LHCN-M2 (cell line): ENCODE results near the gene MAPK8. TPM values are rescaled to one million over a fixed set of nuclear protein-coding genes. Genes with fewer than 3 reads are reported as not detected.

Experiments
- DNase-seq: peaks from one replicate; pipeline ENCODE4 v3.0.0-alpha.2; 2012; ENCODE audit warnings: low read depth
- total RNA-seq: library from RNA; depleted of rRNA; stranded (reverse); fragments of >200 nt; gene quantifications from 2 replicates; pipeline ENCODE4 v1.2.3, GENCODE V29; 2014; rRNA removed

Gene MAPK8
- total RNA-seq, 1 experiment from 2014 or later: 46.0 TPM

- no peak for DNase-seq
Measured at GRCh38 chr10:48473704-48474103, 167.2 kb downstream of the MAPK8 start.

- no peak for DNase-seq
Measured at GRCh38 chr10:48474765-48475365, 168.4 kb downstream of the MAPK8 start.

DNA sequence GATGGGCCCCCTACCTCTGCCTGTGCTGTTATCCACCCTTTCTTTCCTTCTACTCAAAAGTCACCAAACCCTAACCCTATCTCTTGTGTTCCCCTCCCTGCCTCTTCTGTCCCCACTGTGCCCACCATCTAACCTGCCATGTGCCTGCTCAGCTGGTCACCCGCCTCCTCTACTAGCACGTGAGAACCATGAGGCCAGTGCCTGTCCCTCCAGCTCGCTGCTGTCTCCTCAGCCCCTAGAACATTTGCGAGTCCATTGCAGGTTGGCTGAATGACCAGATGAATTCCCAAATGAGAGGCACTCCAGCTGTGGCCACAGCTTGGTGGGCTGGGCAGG is 169.4 kb downstream of the MAPK8 start:
- no peak for DNase-seq

DNA sequence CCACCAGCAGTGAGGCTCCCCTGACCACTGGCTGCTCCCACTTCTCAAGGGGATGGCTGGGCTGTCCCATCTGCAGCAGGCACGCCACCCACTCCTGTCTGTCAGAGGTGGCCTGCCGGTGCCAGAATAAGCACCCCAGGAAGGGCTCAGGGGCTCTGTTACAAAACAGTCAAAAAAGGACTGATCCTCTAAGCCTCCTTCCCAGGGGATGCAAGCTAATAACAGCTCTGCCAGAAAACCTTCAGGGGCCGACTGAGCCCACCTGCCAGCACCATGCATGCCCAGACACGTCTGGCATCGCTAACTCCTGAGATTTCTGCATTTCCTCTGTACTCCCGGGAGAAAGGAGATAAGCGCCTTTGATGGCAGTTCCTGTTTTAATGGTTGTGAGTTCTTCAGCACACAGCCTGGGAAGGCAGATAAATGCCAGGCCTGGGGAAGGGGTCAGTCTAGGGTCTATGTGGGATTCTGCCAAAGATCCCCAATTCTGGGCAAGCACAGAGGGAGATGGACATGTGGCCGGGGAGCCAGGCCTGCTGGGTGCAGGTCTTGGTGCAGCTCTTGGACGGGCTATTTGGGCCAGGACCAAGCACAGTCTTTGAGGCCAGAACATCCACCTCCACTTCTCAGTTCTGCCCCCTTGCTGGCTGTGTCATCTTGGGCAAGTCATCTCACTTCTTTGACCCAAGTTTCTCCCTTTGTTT is 170.0 kb downstream of the MAPK8 start:
- no peak for DNase-seq

DNA sequence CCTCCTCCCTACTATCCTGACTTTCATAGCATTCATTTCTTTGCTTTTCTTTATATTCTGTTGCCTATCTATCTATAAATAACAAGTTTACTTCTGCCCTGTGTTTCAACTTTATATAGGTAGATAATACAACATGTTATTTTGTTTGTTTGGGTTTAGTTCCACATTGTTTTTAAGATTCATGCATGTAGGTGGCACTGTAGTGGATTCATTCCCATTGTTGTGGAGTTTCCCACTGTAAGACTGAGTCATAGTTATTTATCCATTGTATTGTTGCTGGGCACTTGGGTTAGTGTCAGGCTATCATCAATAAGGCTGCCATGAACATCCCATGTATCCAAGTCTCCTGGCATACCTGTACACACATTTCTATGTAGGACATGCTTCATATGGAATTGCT is 170.7 kb downstream of the MAPK8 start:
- DNase-seq: no peak

GRCh38 chr10:48477616-48478015 is 171.1 kb downstream of the MAPK8 start:
- no peak for DNase-seq

DNA sequence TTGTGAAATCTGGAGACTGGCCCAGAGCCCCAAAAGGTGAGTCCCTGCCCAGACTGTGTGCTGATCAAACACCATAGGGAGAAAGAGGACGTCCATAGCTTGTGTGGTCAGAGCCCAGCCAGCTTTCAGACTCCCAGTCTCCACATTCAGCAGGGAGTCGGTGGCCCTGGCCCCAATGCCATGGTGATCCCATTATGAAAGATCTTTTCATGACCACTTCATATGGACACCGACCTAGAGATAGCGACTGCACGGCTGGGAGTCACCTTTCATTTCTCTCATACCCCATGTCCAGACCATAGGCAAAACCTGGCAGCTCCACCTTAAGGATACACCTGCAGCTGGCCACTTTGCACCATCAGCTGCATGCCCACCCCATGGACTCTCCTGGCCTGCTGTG is 172.0 kb downstream of the MAPK8 start:
- no peak for DNase-seq

GRCh38 chr10:48478980-48479811 is 172.7 kb downstream of the MAPK8 start:
- no peak for DNase-seq

DNA sequence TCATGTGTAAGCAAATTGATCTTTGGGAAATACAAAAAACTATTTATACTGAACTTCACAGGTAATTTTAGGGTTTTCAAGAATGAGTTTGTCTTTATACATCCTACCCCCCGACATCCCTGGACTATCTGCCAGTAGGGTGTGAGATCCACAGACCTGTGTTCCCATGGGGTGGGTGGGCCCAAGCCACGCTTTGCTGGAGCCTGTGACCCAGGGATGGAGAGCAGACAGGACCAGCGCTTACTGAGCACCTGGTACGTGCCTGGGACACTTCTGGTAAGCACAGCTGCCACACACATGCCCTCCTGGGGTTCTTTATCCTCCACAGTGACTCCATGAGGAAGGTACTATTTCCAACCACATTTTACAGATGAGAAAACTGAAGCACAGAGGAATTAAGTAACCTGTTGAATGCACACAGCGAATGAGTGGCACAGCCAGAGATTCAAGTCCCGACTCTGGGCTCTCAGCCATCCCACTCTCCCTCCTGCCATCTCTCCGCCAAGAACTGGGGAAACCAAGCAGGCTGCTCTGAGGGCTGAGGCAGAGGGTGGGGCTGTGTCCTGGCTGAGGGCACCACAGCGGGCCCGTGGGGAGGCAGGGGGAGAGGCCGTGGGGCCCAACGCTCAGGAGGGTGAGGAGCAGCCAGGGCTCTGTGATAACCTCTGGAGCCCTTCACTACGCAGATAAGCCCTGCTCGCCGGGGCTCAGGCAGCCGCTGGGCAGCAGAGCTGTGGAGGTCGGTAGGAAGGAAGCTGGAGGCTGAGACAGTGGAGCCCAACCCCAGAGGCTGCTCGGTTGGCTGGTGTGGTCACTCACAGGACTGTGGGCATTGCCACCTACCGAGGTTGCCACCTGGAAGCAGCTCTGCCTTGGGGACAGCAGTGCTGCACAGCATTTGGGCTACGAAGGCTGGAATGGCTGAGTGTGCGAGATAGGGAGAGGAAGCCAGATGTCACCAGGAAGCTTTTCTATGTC is 174.2 kb downstream of the MAPK8 start:
- no peak for DNase-seq

- no peak for DNase-seq
Measured at GRCh38 chr10:48481385-48481784, 174.9 kb downstream of the MAPK8 start.

DNA sequence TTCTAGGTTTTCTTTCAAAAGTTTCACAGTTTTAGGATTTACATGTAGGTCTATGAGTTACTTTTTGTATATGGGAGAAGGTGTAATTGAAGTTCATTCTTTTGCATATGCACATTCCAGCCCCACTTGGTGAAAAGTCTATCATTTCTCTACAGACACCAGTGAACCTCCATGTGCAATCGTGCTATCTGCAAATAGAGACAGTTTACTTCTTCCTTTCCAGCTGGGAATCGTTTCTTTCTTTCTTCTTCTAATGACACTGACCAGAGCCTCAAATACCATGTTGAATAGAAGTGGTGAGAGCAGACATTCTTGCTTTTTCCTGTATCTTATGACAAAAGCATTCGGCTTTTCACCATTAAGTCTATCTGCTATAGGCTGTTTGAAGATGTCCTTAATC is 175.7 kb downstream of the MAPK8 start:
- no peak for DNase-seq

GRCh38 chr10:48484911-48485310 is 178.4 kb downstream of the MAPK8 start:
- no peak for DNase-seq

- DNase-seq: no peak
Measured at GRCh38 chr10:48485711-48486110, 179.2 kb downstream of the MAPK8 start.

- DNase-seq: no peak
Measured at GRCh38 chr10:48487244-48487643, 180.8 kb downstream of the MAPK8 start.

Other genes starting within 250 kb of the MAPK8 start
- gene FRMPD2, start 32.0 kb upstream of the MAPK8 start, total RNA-seq: not detected in 2 replicates